Lower leg skin (tissue), 3 donors: ENCODE measurements around the gene CHIT1.

Experiments used
- CTCF ChIP-seq, 3 donors: fragments of 450-650 bp; IDR thresholded peaks; one replicate each; pipeline ENCODE4 v1.5.1; 2016; ENCODE audit warnings: antibody characterized with exemption in 3 of 3, mild to moderate bottlenecking in 3 of 3, moderate library complexity in 2 of 3
- POLR2A ChIP-seq, 2 donors: fragments of 450-650 bp; IDR thresholded peaks; one replicate each; pipeline ENCODE4 v1.6.1; 2016 to 2017; ENCODE audit warnings: antibody characterized with exemption in 2 of 2, mild to moderate bottlenecking in 1 of 2, moderate library complexity in 1 of 2

- TF ChIP-seq CTCF (IDR thresholded peaks at IDR 0.05) (no peak), POLR2A (IDR thresholded peaks at IDR 0.05) (no peak)
Observed at GRCh38 chr1:203272633-203273205, 43.2 kb upstream of the CHIT1 start.
